ENCODE measurements around the gene SLC9A3. TPM values are rescaled to one million over a fixed set of nuclear protein-coding genes. Genes with fewer than 3 reads are reported as not detected.
A peak's percentile ranks its signal among the peaks of the same experiment; 100 is the strongest.

Gene SLC9A3
- total RNA-seq, 1 donor from 2014 or later = 9.9 TPM

DNA sequence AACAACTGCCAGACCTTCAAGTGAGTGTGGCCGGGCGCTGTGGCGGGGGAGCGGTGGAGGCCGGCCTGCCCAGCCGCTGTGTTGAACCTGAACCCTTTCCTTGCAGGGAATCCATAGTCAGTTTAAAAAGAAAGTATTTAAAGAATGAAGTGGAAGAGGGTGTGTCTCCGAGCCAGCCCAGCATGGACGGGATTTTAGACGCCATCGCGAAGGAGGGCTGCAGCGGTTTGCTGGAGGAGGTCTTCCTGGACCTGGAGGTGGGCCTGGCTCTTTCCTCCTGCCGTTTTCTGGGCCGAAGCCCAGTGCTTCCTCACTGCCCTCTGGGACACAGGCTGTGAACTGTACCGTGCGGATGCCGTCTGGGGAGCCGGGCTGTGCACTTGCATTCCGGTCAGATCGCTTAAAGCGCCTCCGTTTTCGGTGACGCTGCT is 62.2 kb downstream of the SLC9A3 start:
- TF ChIP-seq CTCF (IDR thresholded peaks at IDR 0.05) = no peak
- peak in 1 of 2 donors; percentile 38 for DNase-seq (ENCODE audit: low spot score in 2 of 2)
- Histone ChIP-seq H3K27ac (no peak overlapping the region), H3K36me3 (peaks cover 88 to 90% of the 10 kb centered on the region in 2 donors), H3K9me3 (no peaks in the 10 kb centered on the region), H3K4me3 (no peak overlapping the region), H3K4me1 (no peaks in the 10 kb centered on the region), H3K27me3 (no peaks in the 10 kb centered on the region)
- intact Hi-C loops (cut with DNase I) = no loop called here

DNA sequence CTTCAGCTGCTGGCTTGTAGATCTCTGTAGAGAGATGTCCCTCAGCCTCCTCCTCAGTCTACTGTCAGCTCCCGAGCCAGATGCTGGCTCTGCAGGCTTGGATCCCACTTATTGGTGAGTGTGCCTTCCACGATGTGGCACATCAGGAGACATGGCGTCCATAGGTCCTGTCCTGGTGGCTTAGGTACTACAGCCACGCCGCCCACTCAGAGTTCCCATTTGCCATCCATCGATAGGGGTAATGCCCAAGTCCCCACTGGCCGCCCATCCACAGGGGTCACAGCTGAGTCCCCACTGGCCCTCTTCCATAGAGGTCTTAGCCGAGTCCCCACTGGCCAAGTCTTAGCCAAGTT is 64.0 kb downstream of the SLC9A3 start:
- no peaks in the 10 kb centered on the region for H3K4me1 ChIP-seq
- H3K9me3 ChIP-seq = no peaks in the 10 kb centered on the region
- H3K4me3 ChIP-seq = no peak overlapping the region
- no peaks in the 10 kb centered on the region for H3K27me3 ChIP-seq
- DNase-seq (ENCODE audit: low spot score in 2 of 2) = peak in 1 of 2 donors; percentile 51
- H3K27ac ChIP-seq = no peak overlapping the region
- intact Hi-C loops (cut with DNase I) = no loop called here
- no peak for TF ChIP-seq CTCF (IDR thresholded peaks at IDR 0.05)
- H3K36me3 ChIP-seq = peaks cover 85 to 86% of the 10 kb centered on the region in 2 donors

DNA sequence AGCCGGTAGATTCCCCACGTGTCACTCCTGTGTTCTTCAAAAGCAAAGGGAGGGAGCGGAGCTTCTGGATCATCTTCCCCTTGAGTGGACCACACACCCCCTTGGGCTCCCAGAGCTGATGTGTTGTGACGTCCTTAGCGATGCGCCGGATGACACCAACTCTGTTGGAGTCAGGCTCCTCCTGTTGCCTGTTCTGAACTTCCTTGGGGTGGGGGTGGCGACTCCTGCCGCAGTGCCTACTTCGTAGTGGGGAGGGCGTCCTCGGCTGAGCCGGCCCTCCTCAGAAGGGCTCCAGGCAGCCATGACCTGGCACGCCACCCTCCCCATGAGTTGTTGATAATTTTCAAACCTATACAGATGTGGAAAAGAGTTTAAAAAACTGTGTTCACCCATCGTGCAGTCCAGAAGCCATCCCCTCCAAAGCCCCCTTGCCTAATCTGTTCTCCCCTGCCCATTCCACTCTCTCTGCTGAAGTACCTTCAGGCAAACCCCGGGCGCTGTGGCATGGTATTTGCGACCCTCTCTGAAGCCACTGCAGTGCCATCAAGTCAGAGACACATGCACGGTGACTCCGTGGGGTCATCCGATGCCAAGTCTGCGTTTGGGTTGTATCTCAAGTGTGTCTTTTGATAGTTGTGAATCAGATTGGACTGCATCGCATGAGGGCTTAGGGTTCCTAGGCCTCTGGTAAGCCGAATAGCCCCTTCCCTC is 64.5 kb downstream of the SLC9A3 start:
- Histone ChIP-seq H3K27ac (no peak overlapping the region), H3K27me3 (no peaks in the 10 kb centered on the region), H3K4me1 (no peaks in the 10 kb centered on the region), H3K36me3 (peaks cover 83 to 86% of the 10 kb centered on the region in 2 donors), H3K9me3 (no peaks in the 10 kb centered on the region), H3K4me3 (no peak overlapping the region)
- no peak for TF ChIP-seq CTCF (IDR thresholded peaks at IDR 0.05)
- intact Hi-C loops (cut with DNase I) = no loop called here
- DNase-seq (ENCODE audit: low spot score in 2 of 2) = peak in 1 of 2 donors; percentile 42

DNA sequence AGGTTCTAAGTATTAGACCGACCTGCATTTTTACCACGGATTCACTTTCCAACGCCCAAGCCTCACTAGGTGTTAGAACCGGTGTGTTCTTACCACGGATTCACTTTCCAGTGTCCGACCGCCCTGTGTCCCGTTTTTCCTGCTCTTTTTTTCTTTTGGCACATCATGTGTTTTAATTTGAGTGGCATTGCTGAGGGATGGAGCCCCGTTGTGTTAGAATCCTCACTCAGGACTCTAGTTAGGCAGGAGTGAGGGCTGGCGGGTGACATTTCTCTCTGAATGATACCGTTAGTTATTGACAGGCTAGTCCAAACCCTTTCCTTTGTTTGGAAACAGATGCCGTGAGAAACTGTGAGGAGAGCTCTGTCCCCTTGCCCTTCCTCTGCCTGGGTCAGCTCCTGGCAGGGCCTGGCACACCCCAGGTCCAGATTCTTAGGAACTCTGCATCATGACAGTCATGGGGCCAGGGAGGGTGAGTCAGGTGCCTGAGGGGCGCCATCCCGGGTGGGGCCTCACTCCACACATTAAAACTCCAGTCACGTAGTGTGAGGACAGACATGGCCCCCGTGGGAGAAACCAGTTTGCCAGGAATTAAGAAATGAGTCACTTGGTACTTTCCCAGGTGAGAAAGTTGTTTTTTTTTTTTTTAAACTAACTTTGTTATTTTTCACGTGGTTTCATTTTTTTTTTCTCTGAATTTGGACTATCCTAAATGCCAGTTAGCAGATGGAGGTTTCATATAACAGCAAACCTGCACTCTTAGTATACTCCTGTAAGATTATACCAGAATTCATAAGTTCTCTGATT is 65.5 kb downstream of the SLC9A3 start:
- Histone ChIP-seq H3K4me3 (no peak overlapping the region), H3K27me3 (no peaks in the 10 kb centered on the region), H3K36me3 (peaks cover 79 to 84% of the 10 kb centered on the region in 2 donors), H3K4me1 (no peaks in the 10 kb centered on the region), H3K27ac (no peak overlapping the region), H3K9me3 (no peaks in the 10 kb centered on the region)
- DNase-seq (ENCODE audit: low spot score in 2 of 2) = peak; percentile 5 to 61
- intact Hi-C loops (cut with DNase I) = no loop called here
- TF ChIP-seq CTCF (IDR thresholded peaks at IDR 0.05) = no peak

GRCh38 chr5:457195-457961 is 66.9 kb downstream of the SLC9A3 start:
- Histone ChIP-seq H3K27ac (no peak overlapping the region), H3K27me3 (no peaks in the 10 kb centered on the region), H3K4me1 (no peaks in the 10 kb centered on the region), H3K36me3 (peaks cover 79 to 87% of the 10 kb centered on the region in 2 donors), H3K9me3 (peaks cover 0 to 3% of the 10 kb centered on the region in 2 donors), H3K4me3 (no peak overlapping the region)
- DNase-seq (ENCODE audit: low spot score in 2 of 2) = peak in 1 of 2 donors; percentile 55
- TF ChIP-seq CTCF (IDR thresholded peaks at IDR 0.05) = no peak
- intact Hi-C loops (cut with DNase I) = no loop called here
